Activated CD8-positive, alpha-beta T cell treated with anti-CD3 and anti-CD28 coated beads for 36 hours (primary cell): ENCODE measurements around the gene URB1. TPM values are rescaled to one million over a fixed set of nuclear protein-coding genes. Genes with fewer than 3 reads are reported as not detected.

Experiments
- ATAC-seq: fragments of 200-7000 bp; cut with Tn5 transposase; one replicate; pipeline ENCODE4 v1.10.0; 2021; ENCODE audit warnings: mild to moderate bottlenecking, moderate library complexity
- CTCF ChIA-PET: fragments of 350-600 bp; sonication (Branson Sonifier 250); formaldehyde crosslinking; loops from one replicate; lab custom pipeline; 2021; ENCODE audit warnings: antibody characterized with exemption; lab: Charles Lee
- POLR2A ChIA-PET: fragments of 350-600 bp; sonication (Branson Sonifier 250); formaldehyde crosslinking; loops from one replicate; lab custom pipeline; 2021; ENCODE audit warnings: antibody characterized with exemption; lab: Charles Lee
- DNase-seq: peaks from one replicate; pipeline ENCODE4 v3.0.0-alpha.2; 2020
- H3K27ac Mint-ChIP-seq: one replicate; pipeline ENCODE4 v1.8.0; 2021; ENCODE audit warnings: mild to moderate bottlenecking, mixed read lengths
- H3K27me3 Mint-ChIP-seq: one replicate; pipeline ENCODE4 v1.8.0; 2021; ENCODE audit warnings: mixed read lengths
- H3K36me3 Mint-ChIP-seq: one replicate; pipeline ENCODE4 v1.8.0; 2021; ENCODE audit warnings: low read depth, mixed read lengths
- H3K4me1 Mint-ChIP-seq: one replicate; pipeline ENCODE4 v1.8.0; 2021; ENCODE audit warnings: low read depth, mixed read lengths
- H3K4me3 Mint-ChIP-seq: one replicate; pipeline ENCODE4 v1.8.0; 2021; ENCODE audit warnings: mild to moderate bottlenecking, moderate library complexity, mixed read lengths
- H3K9me3 Mint-ChIP-seq: one replicate; pipeline ENCODE4 v1.8.0; 2021; ENCODE audit warnings: mixed read lengths
- CTCF ChIP-seq: fragments of 200-600 bp; IDR thresholded peaks from one replicate; pipeline ENCODE4 v1.8.0; 2022; ENCODE audit warnings: antibody characterized with exemption, mild to moderate bottlenecking
- intact Hi-C: fragments of 100-400 bp; cut with micrococcal nuclease; formaldehyde crosslinking; loops from one replicate; pipeline ENCODE4 v1.10.0; 2022
- total RNA-seq, 2 experiments: library from RNA; stranded (reverse); gene quantifications; one replicate each; pipeline ENCODE4 v1.2.3, GENCODE V29; 2021

The URB1 gene
- total RNA-seq, 2 experiments from 2014 or later, result 30.9 to 31.8 TPM

- Mint-ChIP-seq H3K27me3 (no peaks in the 10 kb centered on the region), H3K4me3 (no peak overlapping the region), H3K9me3 (no peaks in the 10 kb centered on the region), H3K36me3 (peaks cover 73% of the 10 kb centered on the region), H3K4me1 (no peaks in the 10 kb centered on the region), H3K27ac (no peak overlapping the region)
- DNase-seq (no peak), ATAC-seq (no peak)
- POLR2A ChIA-PET, result interaction anchor here (1.0 kb wide), 1 partner anchor 10 kb away, joined by 3 read pairs; no protein-coding TSS in a partner anchor
- TF ChIP-seq CTCF, result no peak
- intact Hi-C loops, result no loop called here
- CTCF ChIA-PET, result interaction anchor here (1.3 kb wide), 1 partner anchor 265 kb away, joined by 3 read pairs; no protein-coding TSS in a partner anchor
These were observed 56.9 kb downstream of the URB1 start for GRCh38 chr21:32335601-32336575.

GRCh38 chr21:32334980-32335531, 57.8 kb downstream of the URB1 start:
- H3K9me3 Mint-ChIP-seq, result no peaks in the 10 kb centered on the region
- CTCF ChIA-PET, result no interaction called here
- H3K27ac Mint-ChIP-seq, result no peak overlapping the region
- DNase-seq (no peak), ATAC-seq (no peak)
- peaks cover 74% of the 10 kb centered on the region for H3K36me3 Mint-ChIP-seq
- H3K4me1 Mint-ChIP-seq, result no peaks in the 10 kb centered on the region
- no peak overlapping the region for H3K4me3 Mint-ChIP-seq
- intact Hi-C loops, result no loop called here
- no peak for TF ChIP-seq CTCF
- no peaks in the 10 kb centered on the region for H3K27me3 Mint-ChIP-seq
- POLR2A ChIA-PET, result interaction anchor here (1.0 to 1.3 kb wide), 2 partner anchors 11 kb away, joined by 3 to 4 read pairs; no protein-coding TSS in a partner anchor

- H3K36me3 Mint-ChIP-seq, result peaks cover 79% of the 10 kb centered on the region
- no peak for TF ChIP-seq CTCF
- H3K9me3 Mint-ChIP-seq, result no peaks in the 10 kb centered on the region
- DNase-seq (no peak), ATAC-seq (no peak)
- H3K4me3 Mint-ChIP-seq, result no peak overlapping the region
- H3K4me1 Mint-ChIP-seq, result no peaks in the 10 kb centered on the region
- ChIA-PET POLR2A (interaction anchor here (1.3 kb wide), 1 partner anchor 12 kb away, joined by 4 read pairs; no protein-coding TSS in a partner anchor), CTCF (no interaction called here)
- no peak overlapping the region for H3K27ac Mint-ChIP-seq
- H3K27me3 Mint-ChIP-seq, result no peaks in the 10 kb centered on the region
- intact Hi-C loops, result no loop called here
These were observed 58.7 kb downstream of the URB1 start for GRCh38 chr21:32333953-32334673.

GRCh38 chr21:32332463-32332951, 60.3 kb downstream of the URB1 start:
- no peaks in the 10 kb centered on the region for H3K27me3 Mint-ChIP-seq
- ChIA-PET POLR2A (interaction anchor here (1.5 kb wide), 1 partner anchor 10 kb away, joined by 3 read pairs; no protein-coding TSS in a partner anchor), CTCF (no interaction called here)
- H3K4me3 Mint-ChIP-seq, result no peak overlapping the region
- intact Hi-C loops, result no loop called here
- DNase-seq (no peak), ATAC-seq (no peak)
- H3K4me1 Mint-ChIP-seq, result no peaks in the 10 kb centered on the region
- no peaks in the 10 kb centered on the region for H3K9me3 Mint-ChIP-seq
- peaks cover 82% of the 10 kb centered on the region for H3K36me3 Mint-ChIP-seq
- H3K27ac Mint-ChIP-seq, result no peak overlapping the region
- no peak for TF ChIP-seq CTCF
